CD4-positive, alpha-beta T cell treated with Interleukin-10 for 1 hour (primary cell): ENCODE measurements around the gene SCYL3.
"Not testable (repeated sequence)": the region's sequence is repeated elsewhere in the genome, so short reads cannot be mapped to it uniquely, and the experiment has no call there.

Experiments
- DNase-seq: peaks from one replicate; pipeline ENCODE4 v3.0.0-alpha.2; 2020

SCYL3 gene

DNA sequence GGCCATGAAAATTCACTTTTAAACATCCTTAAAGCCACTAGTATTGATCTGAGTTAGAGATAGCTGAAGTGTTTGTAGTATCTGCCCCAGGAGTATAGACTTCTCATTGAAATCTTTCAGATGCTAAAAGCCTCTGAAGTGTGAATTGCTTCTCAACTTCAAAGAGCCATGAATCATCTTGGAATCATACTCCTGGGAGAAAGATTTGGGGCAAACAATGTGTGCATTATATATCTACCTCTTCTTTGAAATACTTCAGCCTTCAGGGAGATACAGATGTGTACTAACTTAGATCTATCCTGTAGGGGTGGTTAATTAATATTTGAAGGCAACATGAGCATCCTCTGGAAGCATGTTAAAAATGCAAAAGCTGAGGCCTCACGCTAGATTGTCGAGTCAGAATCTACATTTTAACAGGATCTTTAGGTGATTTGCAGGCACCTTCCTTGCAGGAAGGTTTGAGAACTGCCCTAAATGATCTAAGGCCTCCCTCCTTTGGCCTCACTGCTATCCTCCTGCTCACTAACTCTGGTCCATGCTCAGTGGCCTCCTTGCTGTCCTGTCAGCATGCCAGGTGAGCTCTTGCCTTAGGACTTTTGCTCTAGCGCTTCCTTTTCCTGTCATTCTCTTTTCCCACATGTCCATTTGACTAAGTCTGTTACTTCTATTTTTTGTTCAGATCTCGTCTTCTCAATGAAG is 6.0 kb upstream of the SCYL3 start:
- DNase-seq = no peak

GRCh38 chr1:169896013-169896412 is 2.3 kb upstream of the SCYL3 start:
- no peak for DNase-seq

DNA sequence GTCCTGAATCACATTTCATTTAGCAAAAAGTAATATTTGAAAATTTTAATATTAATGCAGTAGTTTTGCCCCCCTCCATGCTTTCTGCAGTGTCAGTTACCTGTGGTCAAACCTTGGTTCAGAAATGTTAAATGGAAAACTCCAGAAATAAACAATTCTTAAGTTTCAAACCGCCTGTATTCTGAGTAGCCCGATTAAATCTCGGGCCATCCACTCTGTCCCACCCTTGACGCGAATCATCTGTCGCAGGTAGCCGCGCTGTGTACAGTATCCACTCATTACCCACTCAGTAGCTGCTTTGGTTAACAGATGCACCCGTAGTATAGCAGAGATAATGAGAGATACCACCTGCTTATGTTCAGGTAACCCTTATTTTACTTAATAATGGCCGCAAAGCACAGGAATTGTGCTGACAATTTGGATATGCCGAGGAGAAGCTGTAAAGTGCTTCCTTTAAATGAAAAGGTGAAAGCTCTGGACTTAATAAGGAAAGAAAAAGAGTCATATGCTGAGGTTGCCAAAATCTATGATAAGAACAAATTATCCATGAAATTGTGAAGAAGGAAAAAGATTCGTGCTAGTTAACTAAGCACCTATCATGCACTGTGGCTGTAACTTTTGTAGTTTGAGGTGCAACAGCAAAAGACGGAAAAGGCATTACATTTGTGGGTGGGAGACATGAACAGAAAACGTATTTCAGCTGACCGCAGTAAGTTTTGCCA is 889 bp upstream of the SCYL3 start:
- DNase-seq = no peak

GRCh38 chr1:169892927-169893644 is 610 bp downstream of the SCYL3 start:
- no peak for DNase-seq

GRCh38 chr1:169892176-169892926 is 1.3 kb downstream of the SCYL3 start:
- no peak for DNase-seq

- no peak for DNase-seq
These were observed 2.2 kb downstream of the SCYL3 start for GRCh38 chr1:169891539-169891885.

GRCh38 chr1:169890761-169891538 is 2.7 kb downstream of the SCYL3 start:
- DNase-seq = peak; percentile 68

DNA sequence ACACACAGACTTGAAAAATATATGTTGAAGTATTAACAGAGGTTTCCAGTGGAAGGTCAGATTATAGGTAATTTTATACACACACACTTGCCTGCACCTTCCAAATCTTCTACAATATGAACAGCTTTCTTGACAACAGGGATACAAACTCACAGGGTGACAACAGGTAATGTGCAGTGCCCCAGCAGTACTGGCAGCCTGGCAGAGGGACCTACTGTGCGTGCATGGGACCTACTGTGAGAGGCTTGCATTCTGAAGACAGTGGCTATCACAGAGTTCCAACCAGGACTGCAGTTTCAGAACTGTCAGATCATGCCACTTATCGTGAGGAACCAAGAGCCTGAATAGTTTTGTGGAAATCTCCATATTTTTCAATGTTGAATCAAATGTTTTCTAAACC is 3.8 kb downstream of the SCYL3 start:
- DNase-seq = no peak

DNA sequence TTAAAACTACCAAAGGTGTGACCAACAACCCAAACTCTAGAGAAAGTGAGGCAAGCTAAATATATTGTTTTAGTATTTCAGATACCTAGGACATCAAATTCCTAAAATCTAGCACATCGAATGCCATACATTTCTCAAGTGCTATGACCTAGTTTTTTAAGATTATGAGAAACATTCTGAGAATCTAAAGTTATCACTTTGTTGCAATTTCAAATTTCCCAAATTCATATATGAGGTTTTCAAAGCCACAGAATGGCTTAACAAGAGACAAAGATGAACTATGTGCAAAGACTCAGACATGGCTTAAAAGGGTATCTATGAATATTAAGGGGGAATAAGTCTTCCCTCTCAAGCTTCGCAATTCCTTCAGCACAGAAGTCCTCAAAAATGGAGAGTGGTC is 6.8 kb downstream of the SCYL3 start:
- DNase-seq = no peak

GRCh38 chr1:169886422-169886821 is 7.3 kb downstream of the SCYL3 start:
- no peak for DNase-seq

- DNase-seq = no peak
These were observed 8.5 kb downstream of the SCYL3 start for GRCh38 chr1:169885207-169885606.

GRCh38 chr1:169884634-169885033 is 9.1 kb downstream of the SCYL3 start:
- DNase-seq = no peak

GRCh38 chr1:169882039-169882511 is 11.6 kb downstream of the SCYL3 start:
- DNase-seq = no peak

DNA sequence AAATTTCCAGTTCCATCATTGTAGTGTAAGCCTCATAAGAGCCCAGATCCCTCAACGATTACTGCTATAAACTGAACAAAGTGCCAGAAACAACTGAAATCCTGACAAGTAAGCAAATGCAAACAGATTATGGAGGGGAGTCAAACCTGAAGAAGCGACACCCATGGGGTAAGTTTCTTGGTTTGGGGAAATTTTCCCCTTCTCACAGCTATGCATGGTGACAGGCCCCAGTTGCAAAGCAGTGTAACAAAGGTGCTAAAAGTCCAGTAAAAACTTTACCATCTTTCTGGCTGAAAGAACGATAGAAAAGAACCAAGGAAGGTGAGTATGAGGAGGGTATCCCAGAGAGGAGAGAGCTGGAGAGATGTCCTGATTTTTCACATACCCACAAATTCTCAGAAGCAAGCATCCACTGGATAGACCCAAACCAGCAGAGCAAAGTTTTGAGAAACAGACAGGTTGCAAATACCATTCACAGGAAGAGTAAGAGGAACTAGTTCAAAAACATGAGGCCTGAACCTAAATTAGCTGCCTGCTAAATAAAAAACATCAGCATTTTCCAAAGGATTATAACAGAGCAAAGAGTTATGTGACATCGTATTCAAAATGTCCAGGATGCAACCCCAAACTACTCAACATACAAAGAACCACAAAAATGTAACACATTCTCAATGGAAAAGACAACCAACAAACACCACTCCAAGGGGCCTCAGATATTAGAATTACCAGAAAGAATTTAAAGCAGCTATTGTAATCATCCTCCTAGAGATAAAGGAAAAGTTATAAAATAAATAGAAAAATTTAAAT is 14.5 kb downstream of the SCYL3 start:
- DNase-seq = no peak

GRCh38 chr1:169878498-169878897 is 15.2 kb downstream of the SCYL3 start:
- DNase-seq = no peak

GRCh38 chr1:169877800-169878491 is 15.8 kb downstream of the SCYL3 start:
- no peak for DNase-seq

- DNase-seq = no peak
These were observed 19.5 kb downstream of the SCYL3 start for GRCh38 chr1:169874229-169874628.

DNA sequence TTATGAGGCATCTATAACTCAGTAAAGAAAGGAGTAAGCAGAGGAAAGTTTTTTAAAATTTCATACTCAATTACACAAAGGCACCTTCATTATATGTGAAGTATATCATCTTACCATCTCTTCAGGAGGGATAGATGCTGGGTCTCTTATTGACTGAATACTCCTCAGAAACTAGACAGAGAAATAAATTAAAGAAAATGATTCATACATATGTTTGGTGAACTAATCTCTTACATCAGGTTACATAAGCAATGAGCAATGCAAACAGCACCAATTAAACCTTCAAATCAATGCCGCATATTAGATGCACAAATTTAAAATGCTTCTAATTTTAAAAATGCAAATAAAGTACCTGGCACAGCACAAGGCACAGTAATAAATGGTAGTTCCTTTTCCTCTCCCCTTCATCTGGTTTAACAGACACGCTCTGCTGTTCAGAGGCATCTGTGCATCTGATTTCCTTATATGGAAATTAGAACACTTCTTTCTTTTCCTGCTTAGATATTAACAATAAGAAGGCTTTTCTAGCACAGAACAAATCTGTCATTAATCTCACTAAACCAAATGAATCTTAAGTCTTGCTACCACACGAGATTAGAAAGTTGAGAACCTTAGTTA is 20.0 kb downstream of the SCYL3 start:
- no peak for DNase-seq

GRCh38 chr1:169872906-169873305 is 20.8 kb downstream of the SCYL3 start:
- no peak for DNase-seq

DNA sequence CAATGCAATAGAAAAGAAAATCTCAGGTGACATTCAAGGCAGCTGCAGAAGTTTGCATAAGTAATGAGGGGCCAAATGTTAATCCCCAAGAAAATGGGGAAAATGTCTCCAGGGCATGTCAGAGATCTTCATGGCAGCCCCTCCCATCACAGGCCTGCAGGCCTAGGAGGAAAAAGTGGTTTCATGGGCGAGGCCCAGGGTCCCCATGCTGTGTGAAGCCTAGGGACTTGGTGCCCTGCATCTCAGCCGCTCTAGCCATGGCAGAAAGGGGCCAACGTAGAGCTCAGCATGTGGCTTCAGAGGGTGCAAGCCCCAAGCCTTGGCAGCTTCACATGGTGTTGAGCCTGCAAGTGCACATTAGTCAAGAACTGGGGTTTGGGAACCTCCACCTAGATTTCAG is 21.7 kb downstream of the SCYL3 start:
- not testable (repeated sequence) for DNase-seq
